Liver (tissue), 3 donors: ENCODE results near the gene NKX2-1.

Experiments
- CTCF ChIP-seq: fragments of 150-350 bp; IDR thresholded peaks from 2 replicates; pipeline ENCODE4 v1.5.1; 2017; ENCODE audit warnings: improper control_type of control experiment, low read depth, low read length; ENCODE audit not compliant: missing input control
- RAD21 ChIP-seq, 2 donors: IDR thresholded peaks; 2 replicates each; pipeline ENCODE4 v1.6.1; 2016; ENCODE audit warnings: antibody characterized with exemption in 2 of 2, mild to moderate bottlenecking in 2 of 2
- SP1 ChIP-seq: IDR thresholded peaks from 2 replicates; pipeline ENCODE4 v1.6.1; 2018; ENCODE audit warnings: antibody characterized with exemption, mild to moderate bottlenecking
- TAF1 ChIP-seq: conservative IDR thresholded peaks from 2 replicates; pipeline ENCODE4 v1.6.1; 2016; ENCODE audit warnings: antibody characterized with exemption, mild to moderate bottlenecking
- TF ChIP-seq, protein P1 (sequence below): IDR thresholded peaks from 2 replicates; pipeline ENCODE4 v1.6.1; 2016; ENCODE audit warnings: antibody characterized with exemption, mild to moderate bottlenecking
- donor health status: healthy.
- donor health status: healthy.

- TF ChIP-seq CTCF = no peak
- no peak for TF ChIP-seq RAD21 (IDR thresholded peaks at IDR 0.05)
- TF ChIP-seq SP1 = no peak
- TF ChIP-seq, protein P1, sequence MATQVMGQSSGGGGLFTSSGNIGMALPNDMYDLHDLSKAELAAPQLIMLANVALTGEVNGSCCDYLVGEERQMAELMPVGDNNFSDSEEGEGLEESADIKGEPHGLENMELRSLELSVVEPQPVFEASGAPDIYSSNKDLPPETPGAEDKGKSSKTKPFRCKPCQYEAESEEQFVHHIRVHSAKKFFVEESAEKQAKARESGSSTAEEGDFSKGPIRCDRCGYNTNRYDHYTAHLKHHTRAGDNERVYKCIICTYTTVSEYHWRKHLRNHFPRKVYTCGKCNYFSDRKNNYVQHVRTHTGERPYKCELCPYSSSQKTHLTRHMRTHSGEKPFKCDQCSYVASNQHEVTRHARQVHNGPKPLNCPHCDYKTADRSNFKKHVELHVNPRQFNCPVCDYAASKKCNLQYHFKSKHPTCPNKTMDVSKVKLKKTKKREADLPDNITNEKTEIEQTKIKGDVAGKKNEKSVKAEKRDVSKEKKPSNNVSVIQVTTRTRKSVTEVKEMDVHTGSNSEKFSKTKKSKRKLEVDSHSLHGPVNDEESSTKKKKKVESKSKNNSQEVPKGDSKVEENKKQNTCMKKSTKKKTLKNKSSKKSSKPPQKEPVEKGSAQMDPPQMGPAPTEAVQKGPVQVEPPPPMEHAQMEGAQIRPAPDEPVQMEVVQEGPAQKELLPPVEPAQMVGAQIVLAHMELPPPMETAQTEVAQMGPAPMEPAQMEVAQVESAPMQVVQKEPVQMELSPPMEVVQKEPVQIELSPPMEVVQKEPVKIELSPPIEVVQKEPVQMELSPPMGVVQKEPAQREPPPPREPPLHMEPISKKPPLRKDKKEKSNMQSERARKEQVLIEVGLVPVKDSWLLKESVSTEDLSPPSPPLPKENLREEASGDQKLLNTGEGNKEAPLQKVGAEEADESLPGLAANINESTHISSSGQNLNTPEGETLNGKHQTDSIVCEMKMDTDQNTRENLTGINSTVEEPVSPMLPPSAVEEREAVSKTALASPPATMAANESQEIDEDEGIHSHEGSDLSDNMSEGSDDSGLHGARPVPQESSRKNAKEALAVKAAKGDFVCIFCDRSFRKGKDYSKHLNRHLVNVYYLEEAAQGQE = no peak
- TF ChIP-seq TAF1 = no peak
Measured at GRCh38 chr14:36524220-36524837, 4.3 kb upstream of the NKX2-1 start.
